K562 (cell line): ENCODE results near the gene BAD. TPM values are rescaled to one million over a fixed set of nuclear protein-coding genes. Genes with fewer than 3 reads are reported as not detected.

ENCODE experiments used
- CHD7 ChIP-seq: fragments of 200-600 bp; sonication (generic); IDR thresholded peaks from one replicate; pipeline ENCODE4 v1.6.1; 2012; ENCODE audit warnings: mild to moderate bottlenecking, low read depth, low read length, inconsistent platforms
- DACH1 ChIP-seq: fragments of 450-650 bp; IDR thresholded peaks from 2 replicates; pipeline ENCODE4 v1.6.1; 2018; ENCODE audit not compliant: partially characterized antibody
- E2F6 ChIP-seq, 2 experiments: IDR thresholded peaks; 2 replicates each; pipeline ENCODE4 v1.6.1; 2011; ENCODE audit warnings: borderline replicate concordance in 1 of 2, control low read depth in 1 of 2, low read depth in 1 of 2, low read length in 1 of 2, mild to moderate bottlenecking in 1 of 2, mixed read lengths in 1 of 2, moderate library complexity in 1 of 2; ENCODE audit not compliant: insufficient read depth in 1 of 2, insufficient read length in 1 of 2, poor library complexity in 1 of 2, severe bottlenecking in 1 of 2; ENCODE audit errors: extremely low read depth in 1 of 2
- GATAD2B ChIP-seq: fragments of 450-650 bp; IDR thresholded peaks from 2 replicates; pipeline ENCODE4 v1.6.1; 2017; ENCODE audit warnings: mild to moderate bottlenecking, borderline replicate concordance
- NFIC ChIP-seq: fragments of 450-650 bp; IDR thresholded peaks from 2 replicates; pipeline ENCODE4 v1.6.1; 2017; ENCODE audit warnings: mild to moderate bottlenecking, inconsistent platforms
- SOX6 ChIP-seq: fragments of 450-650 bp; IDR thresholded peaks from 2 replicates; pipeline ENCODE4 v1.6.1; 2014; ENCODE audit warnings: mild to moderate bottlenecking
- SRF ChIP-seq, 2 experiments: fragments of 250-450, 450-650 bp in 1 of 2; sonication (Bioruptor Pico) in 1 of 2; sonication (generic) in 1 of 2; formaldehyde crosslinking; IDR thresholded peaks; 2 replicates each; pipeline versions ENCODE4 v1.5.0 to v1.5.1; 2020 to 2022; ENCODE audit warnings: mild to moderate bottlenecking in 1 of 2, missing genetic modification reagents in 1 of 2
- TEAD2 ChIP-seq: fragments of 450-650 bp; IDR thresholded peaks from 2 replicates; pipeline ENCODE4 v1.6.1; 2016; ENCODE audit warnings: missing genetic modification characterization, control low read depth, missing compliant biosample characterization
- TFE3 ChIP-seq: fragments of 450-650 bp; formaldehyde crosslinking; IDR thresholded peaks from 2 replicates; pipeline ENCODE4 v1.4.0; 2020; ENCODE audit warnings: mild to moderate bottlenecking, mixed read lengths
- XRCC4 ChIP-seq: IDR thresholded peaks from one replicate; pipeline ENCODE4 v1.6.1; 2011; ENCODE audit not compliant: insufficient read depth, insufficient read length; ENCODE audit errors: extremely low read depth
- YY1 ChIP-seq, 3 experiments: IDR thresholded peaks; 2 replicates each; pipeline ENCODE4 v1.6.1; 2011; ENCODE audit warnings: low read length in 2 of 3, mild to moderate bottlenecking in 2 of 3, moderate library complexity in 2 of 3, borderline replicate concordance in 1 of 3, control low read depth in 1 of 3, low read depth in 1 of 3; ENCODE audit not compliant: insufficient read depth in 3 of 3, insufficient replicate concordance in 2 of 3, control insufficient read depth in 1 of 3, insufficient read length in 1 of 3; ENCODE audit errors: extremely low read depth in 1 of 3
- ZSCAN29 ChIP-seq: fragments of 450-650 bp; IDR thresholded peaks from 2 replicates; pipeline ENCODE4 v1.6.1; 2017
- polyA plus RNA-seq, 8 experiments: library from polyadenylated mRNA; depleted of rRNA in 4 of 8; stranded (reverse) in 5 of 8; unstranded in 3 of 8; fragments of >200 nt; fragmentation: Nextera tagmentation in 2 of 8; fragmentation: Illumina TruSeq in 1 of 8; extraction: Ambion mirVana in 2 of 8; extraction: Trizol in 1 of 8; gene quantifications; 2 replicates each; pipeline versions ENCODE4 v1.2.1 to v1.2.3, GENCODE V29; 2011 to 2014; ENCODE audit warnings: inconsistent platforms in 1 of 8, missing spikeins in 1 of 8
- total RNA-seq, 7 experiments: library from RNA; depleted of rRNA in 6 of 7; stranded (reverse); fragments of >200 nt in 6 of 7; fragmentation: Illumina TruSeq in 2 of 7; extraction: Trizol in 2 of 7; gene quantifications; 2 replicates each; pipeline versions ENCODE4 v1.2.1 to v1.2.3, GENCODE V29; 2011 to 2021; ENCODE audit warnings: low replicate concordance in 1 of 7

The BAD gene
- total and polyA plus RNA-seq, 9 of the 15 experiments (the other 6 are each of a cell fraction or from before 2014, with no cell fraction given) = 0.61 to 45.6 (median 11.8) TPM

- TF ChIP-seq XRCC4 = no peak
- peak in 1 of 2 experiments; percentile 17 for TF ChIP-seq E2F6 (IDR thresholded peaks at IDR 0.05; ENCODE audit: borderline replicate concordance in 1 of 2, extremely low read depth in 1 of 2, insufficient read depth in 1 of 2, insufficient read length in 1 of 2, low read depth in 1 of 2, low read length in 1 of 2, poor library complexity in 1 of 2, severe bottlenecking in 1 of 2)
- no peak for TF ChIP-seq SOX6
- no peak for TF ChIP-seq CHD7
- TF ChIP-seq TFE3 (CRISPR knock-in tag) = no peak
- peak in 1 of 2 experiments; percentile 33; a peak in 1 of 4 replicates for TF ChIP-seq SRF (CRISPR knock-in tag; IDR thresholded peaks at IDR 0.05)
- no peak for TF ChIP-seq NFIC
- TF ChIP-seq ZSCAN29 = no peak
- TF ChIP-seq TEAD2 (tag) = no peak
- TF ChIP-seq DACH1 = peak; percentile 62
- peak in 1 of 3 experiments; percentile 42 for TF ChIP-seq YY1 (IDR thresholded peaks at IDR 0.05; ENCODE audit: borderline replicate concordance in 1 of 3, control insufficient read depth in 1 of 3, extremely low read depth in 1 of 3, insufficient read depth in 3 of 3, insufficient read length in 1 of 3, insufficient replicate concordance in 2 of 3, low read depth in 1 of 3, low read length in 2 of 3)
- peak; percentile 78; the same call in 1 of the 2 replicates for TF ChIP-seq GATAD2B
Measured at GRCh38 chr11:64305075-64305690, 20.7 kb upstream of the BAD start, which contains the start of gene ESRRA (continued).
